Esophagus muscularis mucosa (tissue), 4 donors: ENCODE data around the gene ZNF384. TPM values are rescaled to one million over a fixed set of nuclear protein-coding genes. Genes with fewer than 3 reads are reported as not detected.

Experiments used
- DNase-seq: peaks from one replicate; pipeline ENCODE4 v3.0.0-alpha.2; 2017; ENCODE audit errors: extremely low spot score
- H3K27ac ChIP-seq, 4 donors: fragments of 200-600 bp; sonication (generic); replicated peaks in 1 of 4; 1 replicate in 3 of 4; 2 replicates in 1 of 4; pipeline ENCODE4 v1.5.1; 2016 to 2019; ENCODE audit warnings: mild to moderate bottlenecking in 1 of 4
- H3K27me3 ChIP-seq, 4 donors: fragments of 200-600 bp; sonication (generic); one replicate each; pipeline versions ENCODE4 v1.5.1 to v1.6.0; 2016 to 2019
- H3K36me3 ChIP-seq, 4 donors: fragments of 200-600 bp; sonication (generic); one replicate each; pipeline ENCODE4 v1.5.1; 2016 to 2019
- H3K4me1 ChIP-seq, 4 donors: fragments of 200-600 bp; sonication (generic); one replicate each; pipeline ENCODE4 v1.5.1; 2016 to 2019
- H3K4me3 ChIP-seq, 4 donors: fragments of 200-600 bp; sonication (generic); 1 replicate in 2 of 4; 2 replicates in 2 of 4; pipeline ENCODE4 v1.5.1; 2016 to 2019; ENCODE audit warnings: mild to moderate bottlenecking in 4 of 4, moderate library complexity in 1 of 4
- H3K9me3 ChIP-seq, 4 donors: fragments of 200-600 bp; sonication (generic); 1 replicate in 3 of 4; 2 replicates in 1 of 4; pipeline ENCODE4 v1.5.1; 2016 to 2019
- EP300 ChIP-seq: sonication (generic); formaldehyde crosslinking; IDR thresholded peaks from one replicate; pipeline ENCODE4 v1.6.1; 2017; ENCODE audit warnings: antibody characterized with exemption
- POLR2A ChIP-seq: fragments of 450-650 bp; IDR thresholded peaks from one replicate; pipeline ENCODE4 v1.6.1; 2017; ENCODE audit warnings: antibody characterized with exemption, moderate library complexity, mild to moderate bottlenecking, low read depth
- POLR2AphosphoS5 ChIP-seq, 2 donors: sonication (generic); formaldehyde crosslinking; IDR thresholded peaks; one replicate each; pipeline ENCODE4 v1.6.1; 2017; ENCODE audit warnings: antibody characterized with exemption in 2 of 2
- WGBS: methylation state at CpG from one replicate; pipeline ENCODE4 v1.1.5; 2018; 5-methylcytosine and 5-hydroxymethylcytosine counted together
- intact Hi-C: fragments of 100-400 bp; cut with DNase I; formaldehyde crosslinking; loops from one replicate; pipeline ENCODE4 v1.15.1; 2023
- total RNA-seq, 4 donors: library from RNA; depleted of rRNA; stranded (reverse); fragments of >200 nt; gene quantifications; one replicate each; pipeline versions ENCODE4 v1.1.0 to v1.2.1, GENCODE V29; 2016
- TF ChIP-seq, protein P1 (sequence below), 3 experiments: fragments of 200-600 bp in 2 of 3; fragments of 450-650 bp in 1 of 3; sonication (generic) in 2 of 3; IDR thresholded peaks; one replicate each; pipeline ENCODE4 v1.5.1; 2017 to 2019; ENCODE audit warnings: antibody characterized with exemption in 3 of 3, mild to moderate bottlenecking in 2 of 3, moderate library complexity in 1 of 3

The ZNF384 gene
- total RNA-seq, 4 donors from 2014 or later, result 32.8 to 55.4 (median 41.0) TPM

DNA sequence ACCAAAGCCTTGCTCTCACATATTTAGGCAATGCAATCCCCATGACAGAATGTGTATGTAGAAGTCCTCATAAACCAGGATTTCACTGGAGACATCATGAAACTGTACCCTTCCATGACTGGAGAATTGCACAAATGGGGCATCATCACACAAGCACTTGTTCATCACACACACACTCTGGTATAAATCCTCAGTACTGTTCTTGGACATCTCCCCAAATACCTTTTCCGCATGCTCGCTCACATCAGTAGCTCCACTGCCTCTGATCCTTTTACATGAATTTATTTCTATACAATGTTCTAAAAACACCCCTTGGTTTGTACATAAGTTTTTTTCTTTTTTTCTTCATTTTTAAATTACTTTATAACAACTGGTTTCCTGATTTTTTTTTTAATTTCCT is 23.0 kb downstream of the ZNF384 start:
- Histone ChIP-seq H3K36me3 (peaks cover 43 to 50% (median 48%) of the 10 kb centered on the region in 4 donors), H3K27ac (no peak overlapping the region), H3K9me3 (no peaks in the 10 kb centered on the region), H3K27me3 (no peaks in the 10 kb centered on the region), H3K4me1 (peaks cover 11 to 14% (median 13%) of the 10 kb centered on the region in 4 donors), H3K4me3 (no peak overlapping the region)
- intact Hi-C loops, result no loop called here
- 92% methylated on average over 2 of the region's 2 CpGs for WGBS
- TF ChIP-seq POLR2AphosphoS5 (IDR thresholded peaks at IDR 0.05), result no peak
- no peak for TF ChIP-seq POLR2A
- TF ChIP-seq, protein P1, sequence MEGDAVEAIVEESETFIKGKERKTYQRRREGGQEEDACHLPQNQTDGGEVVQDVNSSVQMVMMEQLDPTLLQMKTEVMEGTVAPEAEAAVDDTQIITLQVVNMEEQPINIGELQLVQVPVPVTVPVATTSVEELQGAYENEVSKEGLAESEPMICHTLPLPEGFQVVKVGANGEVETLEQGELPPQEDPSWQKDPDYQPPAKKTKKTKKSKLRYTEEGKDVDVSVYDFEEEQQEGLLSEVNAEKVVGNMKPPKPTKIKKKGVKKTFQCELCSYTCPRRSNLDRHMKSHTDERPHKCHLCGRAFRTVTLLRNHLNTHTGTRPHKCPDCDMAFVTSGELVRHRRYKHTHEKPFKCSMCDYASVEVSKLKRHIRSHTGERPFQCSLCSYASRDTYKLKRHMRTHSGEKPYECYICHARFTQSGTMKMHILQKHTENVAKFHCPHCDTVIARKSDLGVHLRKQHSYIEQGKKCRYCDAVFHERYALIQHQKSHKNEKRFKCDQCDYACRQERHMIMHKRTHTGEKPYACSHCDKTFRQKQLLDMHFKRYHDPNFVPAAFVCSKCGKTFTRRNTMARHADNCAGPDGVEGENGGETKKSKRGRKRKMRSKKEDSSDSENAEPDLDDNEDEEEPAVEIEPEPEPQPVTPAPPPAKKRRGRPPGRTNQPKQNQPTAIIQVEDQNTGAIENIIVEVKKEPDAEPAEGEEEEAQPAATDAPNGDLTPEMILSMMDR (IDR thresholded peaks at IDR 0.05), result no peak
- TF ChIP-seq EP300, result no peak
- no peak for DNase-seq

DNA sequence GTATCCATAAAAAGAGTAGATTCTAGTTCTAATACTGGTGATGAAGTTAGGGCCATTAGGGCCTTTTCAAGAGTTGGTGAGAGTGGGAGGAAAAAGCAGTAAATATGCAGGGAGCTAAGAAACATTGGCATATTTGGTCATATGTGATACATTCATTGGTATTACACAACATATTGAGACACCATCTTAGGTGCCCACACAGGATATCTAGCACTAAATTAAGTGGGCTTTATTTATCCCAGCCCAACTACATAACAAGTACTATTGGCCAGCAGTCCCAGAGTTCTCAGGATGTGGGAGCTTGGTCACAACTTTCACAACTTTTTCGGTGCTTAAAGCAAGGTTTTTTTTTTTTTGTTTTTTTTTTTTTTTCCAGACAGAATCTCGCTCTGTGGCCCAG is 24.3 kb downstream of the ZNF384 start:
- 66% methylated on average over 2 of the region's 2 CpGs for WGBS
- Histone ChIP-seq H3K27ac (no peak overlapping the region), H3K4me1 (peaks cover 13 to 26% (median 19%) of the 10 kb centered on the region in 4 donors), H3K4me3 (no peak overlapping the region), H3K9me3 (no peaks in the 10 kb centered on the region), H3K27me3 (no peaks in the 10 kb centered on the region), H3K36me3 (peaks cover 31 to 36% (median 35%) of the 10 kb centered on the region in 4 donors)
- DNase-seq, result no peak
- intact Hi-C loops, result loop anchor here (5.0 kb wide), 1 partner anchor 57 kb away; the partner anchor contains the start of gene COPS7A
- TF ChIP-seq POLR2A (no peak), POLR2AphosphoS5 (IDR thresholded peaks at IDR 0.05) (no peak), EP300 (no peak)
- TF ChIP-seq, protein P1 (IDR thresholded peaks at IDR 0.05), result no peak

DNA sequence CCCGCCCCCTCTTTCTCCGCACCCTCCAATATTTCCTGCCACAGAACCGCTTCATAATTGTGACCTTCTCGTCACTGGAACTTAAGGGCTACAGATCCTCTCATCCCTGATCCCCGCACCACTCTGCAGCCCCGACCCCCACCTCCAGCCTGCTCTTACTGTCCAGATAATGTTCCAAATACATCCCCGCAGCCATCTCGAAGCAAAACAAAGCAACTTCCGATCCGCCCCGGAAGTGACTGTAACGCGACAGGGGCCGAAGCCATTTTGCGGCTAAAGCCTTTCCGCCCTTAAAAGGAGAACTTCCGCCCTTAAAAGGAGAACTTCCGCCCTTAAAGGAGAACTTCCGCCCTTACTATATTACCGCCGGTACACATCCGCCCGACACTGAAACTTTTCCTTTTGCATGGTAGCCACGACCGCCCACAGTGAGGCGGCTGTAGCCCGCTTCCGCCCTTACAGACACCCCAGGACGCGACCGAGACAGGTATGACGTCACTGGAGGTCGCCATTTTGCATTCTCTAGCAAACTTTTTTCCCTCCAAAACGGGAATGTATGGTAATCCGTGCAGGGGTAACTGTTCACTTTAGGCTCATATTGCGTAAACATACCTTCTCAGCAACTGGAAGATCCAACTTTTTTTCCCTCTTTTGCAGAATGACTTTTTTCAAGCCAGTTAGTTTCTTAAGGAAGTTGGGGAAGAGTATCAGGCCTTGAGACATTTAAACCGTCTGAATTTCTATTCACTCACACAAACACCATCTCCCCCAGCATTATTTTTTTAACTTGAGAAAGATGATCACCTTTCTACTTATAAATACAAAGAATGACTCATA is 26.1 kb downstream of the ZNF384 start, which contains the start of gene ING4:
TSS of gene ING4 (minus strand) at position 214 of the 837 bp plus-strand sequence. CDS start at position 196, 18 bp downstream.
- Histone ChIP-seq H3K36me3 (peaks cover 17 to 35% (median 25%) of the 10 kb centered on the region in 4 donors), H3K27ac (peak within 1 kb of the TSS; percentile 77 to 84 (median 82)), H3K27me3 (no peaks in the 10 kb centered on the region), H3K9me3 (no peaks in the 10 kb centered on the region), H3K4me3 (peak within 1 kb of the TSS; percentile 74 to 88 (median 82)), H3K4me1 (peaks cover 13 to 40% (median 21%) of the 10 kb centered on the region in 4 donors)
- 2% methylated on average over 30 of the region's 37 CpGs for WGBS
- intact Hi-C loops, result loop anchor here (2.0 to 5.0 kb wide), 2 partner anchors 26 to 59 kb away; partner anchors contain the start of genes COPS7A and ZNF384
- peak; percentile 99 for DNase-seq
- TF ChIP-seq, protein P1 (IDR thresholded peaks at IDR 0.05), result peak in 1 of 3 experiments; percentile 4
- TF ChIP-seq EP300, result no peak
- TF ChIP-seq POLR2AphosphoS5 (IDR thresholded peaks at IDR 0.05), result peak; percentile 78 to 84

DNA sequence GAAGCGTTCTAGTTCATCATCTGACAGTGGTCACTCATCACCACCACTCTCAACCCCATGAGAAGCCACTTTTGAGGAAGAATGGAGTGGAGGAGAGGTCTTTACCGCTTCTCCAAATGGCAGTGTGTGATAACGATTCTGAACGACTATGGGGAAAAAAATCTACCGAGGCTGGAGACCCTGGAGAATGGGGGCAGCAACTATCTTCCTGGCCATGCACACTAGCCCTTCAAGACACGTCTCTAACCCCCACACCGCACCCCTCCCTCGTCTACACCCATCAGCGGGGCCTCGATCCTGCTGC is 26.6 kb downstream of the ZNF384 start:
- TF ChIP-seq, protein P1 (IDR thresholded peaks at IDR 0.05), result no peak
- no peak for TF ChIP-seq POLR2A
- peaks cover 13 to 35% (median 25%) of the 10 kb centered on the region in 4 donors for H3K36me3 ChIP-seq
- no peak for DNase-seq
- peaks cover 13 to 45% (median 21%) of the 10 kb centered on the region in 4 donors for H3K4me1 ChIP-seq
- 2% methylated on average over 10 of the region's 10 CpGs for WGBS
- H3K4me3 ChIP-seq, result peak overlapping the region; percentile 74 to 88 (median 82)
- H3K27me3 ChIP-seq, result no peaks in the 10 kb centered on the region
- intact Hi-C loops, result loop anchor here (2.0 to 5.0 kb wide), 2 partner anchors 26 to 60 kb away; partner anchors contain the start of genes COPS7A and ZNF384
- H3K9me3 ChIP-seq, result no peaks in the 10 kb centered on the region
- peak overlapping the region; percentile 77 to 84 (median 80) for H3K27ac ChIP-seq
